BE2C (cell line): ENCODE measurements around the gene IGFBP4.

Experiments used
- DNase-seq: peaks from one replicate; pipeline ENCODE4 v3.0.0-alpha.2; 2020
- H3K27me3 ChIP-seq: fragments of 250-450 bp; sonication (Bioruptor Pico); 2 replicates; pipeline ENCODE4 v1.5.1; 2020; ENCODE audit warnings: mild to moderate bottlenecking
- H3K36me3 ChIP-seq: fragments of 250-450 bp; sonication (Bioruptor Pico); 2 replicates; pipeline ENCODE4 v1.5.1; 2020; ENCODE audit warnings: mild to moderate bottlenecking
- H3K4me1 ChIP-seq: fragments of 250-450 bp; sonication (Bioruptor Pico); 2 replicates; pipeline ENCODE4 v1.5.1; 2020
- H3K4me3 ChIP-seq: 2 replicates; pipeline ENCODE4 v1.5.1; 2011; ENCODE audit warnings: low read depth, low read length
- H3K9me3 ChIP-seq: fragments of 250-450 bp; sonication (Bioruptor Pico); 2 replicates; pipeline ENCODE4 v1.5.1; 2020
- TF ChIP-seq, protein P1 (sequence below): IDR thresholded peaks from 2 replicates; pipeline ENCODE4 v1.5.1; 2012; ENCODE audit warnings: mild to moderate bottlenecking, low read depth, low read length

Gene IGFBP4

GRCh38 chr17:40466298-40466971 lies 23.2 kb downstream of the IGFBP4 start:
- Histone ChIP-seq H3K27me3 (no peaks in the 10 kb centered on the region), H3K4me3 (no peak overlapping the region), H3K4me1 (peaks cover 24% of the 10 kb centered on the region), H3K36me3 (no peaks in the 10 kb centered on the region), H3K9me3 (no peaks in the 10 kb centered on the region)
- DNase-seq = no peak
- TF ChIP-seq, protein P1, sequence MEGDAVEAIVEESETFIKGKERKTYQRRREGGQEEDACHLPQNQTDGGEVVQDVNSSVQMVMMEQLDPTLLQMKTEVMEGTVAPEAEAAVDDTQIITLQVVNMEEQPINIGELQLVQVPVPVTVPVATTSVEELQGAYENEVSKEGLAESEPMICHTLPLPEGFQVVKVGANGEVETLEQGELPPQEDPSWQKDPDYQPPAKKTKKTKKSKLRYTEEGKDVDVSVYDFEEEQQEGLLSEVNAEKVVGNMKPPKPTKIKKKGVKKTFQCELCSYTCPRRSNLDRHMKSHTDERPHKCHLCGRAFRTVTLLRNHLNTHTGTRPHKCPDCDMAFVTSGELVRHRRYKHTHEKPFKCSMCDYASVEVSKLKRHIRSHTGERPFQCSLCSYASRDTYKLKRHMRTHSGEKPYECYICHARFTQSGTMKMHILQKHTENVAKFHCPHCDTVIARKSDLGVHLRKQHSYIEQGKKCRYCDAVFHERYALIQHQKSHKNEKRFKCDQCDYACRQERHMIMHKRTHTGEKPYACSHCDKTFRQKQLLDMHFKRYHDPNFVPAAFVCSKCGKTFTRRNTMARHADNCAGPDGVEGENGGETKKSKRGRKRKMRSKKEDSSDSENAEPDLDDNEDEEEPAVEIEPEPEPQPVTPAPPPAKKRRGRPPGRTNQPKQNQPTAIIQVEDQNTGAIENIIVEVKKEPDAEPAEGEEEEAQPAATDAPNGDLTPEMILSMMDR = no peak

- Histone ChIP-seq H3K4me3 (no peak overlapping the region), H3K36me3 (no peaks in the 10 kb centered on the region), H3K27me3 (no peaks in the 10 kb centered on the region), H3K4me1 (peaks cover 17% of the 10 kb centered on the region), H3K9me3 (no peaks in the 10 kb centered on the region)
- TF ChIP-seq, protein P1 = no peak
- DNase-seq = no peak
Measured at GRCh38 chr17:40467281-40467867, 24.1 kb downstream of the IGFBP4 start.

DNA sequence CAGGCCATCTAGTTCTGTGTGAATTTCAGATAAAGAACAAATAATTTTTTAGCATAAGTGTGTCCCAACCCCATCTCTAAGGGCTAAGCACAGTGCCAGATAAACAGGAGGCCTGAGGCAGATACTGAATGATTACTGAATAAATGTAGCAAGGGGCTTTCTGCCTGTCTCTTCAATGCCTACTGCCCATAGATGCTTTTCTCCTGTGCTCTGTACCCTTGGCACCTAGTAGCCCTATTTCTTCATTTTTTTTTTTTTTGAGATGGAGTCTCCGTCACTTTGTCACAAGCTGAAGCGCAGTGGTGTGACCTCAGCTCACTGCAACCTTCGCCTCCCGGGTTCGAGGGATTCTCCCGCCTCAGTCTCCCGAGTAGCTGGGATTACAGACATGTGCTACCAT lies 25.3 kb downstream of the IGFBP4 start:
- TF ChIP-seq, protein P1 = no peak
- Histone ChIP-seq H3K27me3 (no peaks in the 10 kb centered on the region), H3K4me1 (peaks cover 8% of the 10 kb centered on the region), H3K4me3 (no peak overlapping the region), H3K36me3 (no peaks in the 10 kb centered on the region), H3K9me3 (no peaks in the 10 kb centered on the region)
- no peak for DNase-seq

- no peaks in the 10 kb centered on the region for H3K27me3 ChIP-seq
- H3K9me3 ChIP-seq = no peaks in the 10 kb centered on the region
- H3K4me1 ChIP-seq = peaks cover 8% of the 10 kb centered on the region
- TF ChIP-seq, protein P1 = no peak
- H3K4me3 ChIP-seq = no peak overlapping the region
- no peak for DNase-seq
- no peaks in the 10 kb centered on the region for H3K36me3 ChIP-seq
Measured at GRCh38 chr17:40469805-40470675, 26.8 kb downstream of the IGFBP4 start.

DNA sequence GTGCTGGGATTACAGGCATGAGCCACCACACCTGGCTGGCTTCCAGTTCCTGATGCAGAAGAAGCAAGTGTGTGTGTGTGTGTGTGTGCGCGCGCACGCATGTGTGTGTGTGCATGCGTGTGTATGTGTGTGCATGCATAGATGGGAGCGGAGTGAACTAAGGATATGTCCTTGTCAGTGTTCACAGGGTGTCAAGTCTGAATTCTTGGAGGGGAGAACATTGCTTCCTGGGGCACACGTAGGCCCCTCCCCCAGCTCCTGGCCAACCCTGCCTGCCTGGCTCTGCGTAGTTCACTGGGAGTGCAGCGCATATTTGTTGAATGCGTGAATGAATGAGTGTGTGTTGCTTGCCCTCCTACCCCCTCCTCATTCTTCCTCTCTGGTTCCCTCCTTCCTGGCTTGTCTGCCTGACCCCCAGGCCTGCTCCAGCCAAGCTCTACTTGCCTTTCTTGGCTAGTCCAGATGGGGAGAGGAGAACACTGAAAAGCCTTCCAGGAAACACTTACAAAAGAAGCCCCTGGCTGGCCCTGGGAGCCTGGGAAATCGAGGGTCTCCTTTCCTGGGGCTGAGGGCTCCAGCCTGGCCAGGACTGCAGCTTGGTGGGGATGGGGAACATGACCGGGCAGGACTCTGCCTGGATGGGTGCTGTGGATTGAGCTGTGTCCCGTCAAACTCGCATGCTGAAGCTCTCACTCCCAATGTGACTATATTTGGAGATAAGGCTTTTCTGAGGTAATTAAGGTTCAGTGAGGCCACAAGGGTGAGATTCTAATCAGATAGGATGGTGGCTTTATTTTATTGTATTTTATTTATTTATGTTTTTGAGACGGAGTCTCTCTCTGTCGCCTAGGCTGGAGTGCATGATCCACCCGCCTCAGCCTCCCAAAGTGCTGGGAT lies 27.9 kb downstream of the IGFBP4 start:
- H3K9me3 ChIP-seq = no peaks in the 10 kb centered on the region
- H3K36me3 ChIP-seq = no peaks in the 10 kb centered on the region
- TF ChIP-seq, protein P1 = no peak
- H3K4me3 ChIP-seq = no peak overlapping the region
- H3K4me1 ChIP-seq = peaks cover 15% of the 10 kb centered on the region
- no peaks in the 10 kb centered on the region for H3K27me3 ChIP-seq
- no peak for DNase-seq
